Measurements from ENCODE around the gene GTF2F1.
"Not testable (repeated sequence)": the region's sequence is repeated elsewhere in the genome, so short reads cannot be mapped to it uniquely, and the experiment has no call there.

GTF2F1 gene

GRCh38 chr19:6393074-6393982 is at the start of gene GTF2F1:
Gene GTF2F1, minus strand, starts transcription at chr19:6393164. Its CDS starts 169 bp downstream, at chr19:6392995.
- peak; percentile 91 for DNase-seq

- no peak for DNase-seq
These were observed 49.2 kb upstream of the GTF2F1 start for GRCh38 chr19:6442087-6442688.

- no peak for DNase-seq
These were observed 47.9 kb upstream of the GTF2F1 start for GRCh38 chr19:6440905-6441304.

GRCh38 chr19:6439743-6440142 is 46.8 kb upstream of the GTF2F1 start:
- no peak for DNase-seq

GRCh38 chr19:6433663-6434062 is 40.7 kb upstream of the GTF2F1 start, which contains the start of gene SLC25A41:
Gene SLC25A41, minus strand, starts transcription at chr19:6433763. Its CDS starts 70 bp downstream, at chr19:6433693.
- no peak for DNase-seq

- no peak for DNase-seq
These were observed 40.2 kb upstream of the GTF2F1 start for GRCh38 chr19:6433165-6433564.

GRCh38 chr19:6431891-6432290 is 38.9 kb upstream of the GTF2F1 start:
- no peak for DNase-seq

- DNase-seq = no peak
These were observed 36.7 kb upstream of the GTF2F1 start for GRCh38 chr19:6429419-6430221.

- DNase-seq = not testable (repeated sequence)
These were observed 35.9 kb upstream of the GTF2F1 start for GRCh38 chr19:6428692-6429418.

- no peak for DNase-seq
These were observed 34.2 kb upstream of the GTF2F1 start for GRCh38 chr19:6427131-6427530.

GRCh38 chr19:6425732-6426620 is 33.0 kb upstream of the GTF2F1 start:
- DNase-seq = no peak

- peak; percentile 98 for DNase-seq
These were observed 32.2 kb upstream of the GTF2F1 start for GRCh38 chr19:6424939-6425731.

GRCh38 chr19:6424195-6424938 is 31.4 kb upstream of the GTF2F1 start, which contains the start of gene KHSRP:
Gene KHSRP, minus strand, starts transcription at chr19:6424811. Its CDS starts 110 bp downstream, at chr19:6424701.
- DNase-seq = no peak

- no peak for DNase-seq
These were observed 30.7 kb upstream of the GTF2F1 start for GRCh38 chr19:6423499-6424194.

GRCh38 chr19:6421075-6422014 is 28.4 kb upstream of the GTF2F1 start:
- no peak for DNase-seq

GRCh38 chr19:6418562-6418932 is 25.6 kb upstream of the GTF2F1 start:
- DNase-seq = no peak

GRCh38 chr19:6417713-6418561 is 25.0 kb upstream of the GTF2F1 start:
- no peak for DNase-seq

Measured in T1000 (cell line).